ENCODE results near the gene HCFC1. TPM values are rescaled to one million over a fixed set of nuclear protein-coding genes. Genes with fewer than 3 reads are reported as not detected.
"Not testable (repeated sequence)": the region's sequence is repeated elsewhere in the genome, so short reads cannot be mapped to it uniquely, and the experiment has no call there.

The HCFC1 gene
- total and polyA plus RNA-seq, 9 of the 15 experiments (the other 6 are each of a cell fraction or from before 2014, with no cell fraction given), result 2.8 to 133 (median 17.1) TPM

GRCh38 chrX:153999359-154000037 is 27.9 kb upstream of the HCFC1 start (continued):
- TF ChIP-seq HBP1 (CRISPR knock-in tag; IDR thresholded peaks at IDR 0.05), result no peak

GRCh38 chrX:153995504-153995903 is 23.9 kb upstream of the HCFC1 start:
- no peaks in the 10 kb centered on the region for H3K9me3 ChIP-seq (replicated peaks; ENCODE audit: control insufficient read depth, insufficient read depth, low read depth, low read length)
- ChIA-PET POLR2A (interaction anchor here (1.1 to 1.3 kb wide), 2 partner anchors 18 to 23 kb away, joined by 4 to 5 read pairs; partner anchors contain the start of gene TMEM187), CTCF (ENCODE audit: low intra/inter-chr PET ratio) (no interaction called here)
- DNase-seq (ENCODE audit: extremely low read depth in 1 of 4, low spot score in 3 of 4) (no peak), ATAC-seq (no peak), FAIRE-seq (no peak)
- WGBS (ENCODE audit: insufficient coverage, low coverage, missing lambda C conversion rate), result 80% methylated on average over 6 of the region's 8 CpGs
- no peaks in the 10 kb centered on the region for H3K27me3 ChIP-seq (ENCODE audit: control insufficient read depth in 2 of 2, insufficient read depth in 2 of 2, low read length in 2 of 2)
- H4K20me1 ChIP-seq (replicated peaks; ENCODE audit: control insufficient read depth, insufficient read depth, low read length), result no peaks in the 10 kb centered on the region
- no TSS peak for BruUV-seq (replicated peaks)
- no peaks in the 10 kb centered on the region for H3K79me2 ChIP-seq (ENCODE audit: control insufficient read depth, insufficient read depth, low read length)
- in situ Hi-C loops (cut with MboI), result no loop called here
- no peak overlapping the region for H3K9ac ChIP-seq (ENCODE audit: insufficient read depth in 1 of 2, low read depth in 2 of 2, low read length in 2 of 2)
- H3K4me1 ChIP-seq (replicated peaks in 1 of 2; ENCODE audit: control insufficient read depth in 2 of 2, insufficient read depth in 2 of 2, low read length in 2 of 2), result peaks cover 0 to 12% of the 10 kb centered on the region in 2 experiments; a peak in 3 of 5 replicates
- TF ChIP-seq ZKSCAN1 (IDR thresholded peaks at IDR 0.05; ENCODE audit: low read depth, low read length) (peak; percentile 84), RUNX1 (IDR thresholded peaks at IDR 0.05; ENCODE audit: low read depth) (no peak)
- no peak overlapping the region for H2AFZ ChIP-seq (ENCODE audit: low read depth, low read length)
- no peaks in the 10 kb centered on the region for H3K36me3 ChIP-seq (ENCODE audit: control insufficient read depth, insufficient read depth, low read length)
- H3K9me1 ChIP-seq (ENCODE audit: control insufficient read depth, insufficient read depth, low read length), result no peaks in the 10 kb centered on the region
- no peak overlapping the region for H3K4me3 ChIP-seq
- H3K27ac ChIP-seq (ENCODE audit: extremely low read depth, low read depth, low read length), result no peak overlapping the region
- H3K4me2 ChIP-seq (ENCODE audit: insufficient read depth, low read length), result no peak overlapping the region
- intact Hi-C loops (cut with micrococcal nuclease), result no loop called here

GRCh38 chrX:153994398-153994797 is 22.8 kb upstream of the HCFC1 start:
- intact Hi-C loops (cut with micrococcal nuclease); in situ Hi-C loops (cut with MboI); H3K27me3 ChIP-seq (ENCODE audit: control insufficient read depth in 2 of 2, insufficient read depth in 2 of 2, low read length in 2 of 2); H4K20me1 ChIP-seq (replicated peaks; ENCODE audit: control insufficient read depth, insufficient read depth, low read length); BruUV-seq (replicated peaks); ATAC-seq; H3K9me1 ChIP-seq (ENCODE audit: control insufficient read depth, insufficient read depth, low read length); DNase-seq (ENCODE audit: extremely low read depth in 1 of 4, low spot score in 3 of 4); H3K4me3 ChIP-seq; H3K4me2 ChIP-seq (ENCODE audit: insufficient read depth, low read length); CTCF ChIA-PET (ENCODE audit: low intra/inter-chr PET ratio); FAIRE-seq; POLR2A ChIA-PET; H2AFZ ChIP-seq (ENCODE audit: low read depth, low read length); H3K9ac ChIP-seq (ENCODE audit: insufficient read depth in 1 of 2, low read depth in 2 of 2, low read length in 2 of 2); H3K27ac ChIP-seq (ENCODE audit: extremely low read depth, low read depth, low read length); H3K9me3 ChIP-seq (replicated peaks; ENCODE audit: control insufficient read depth, insufficient read depth, low read depth, low read length); H3K36me3 ChIP-seq (ENCODE audit: control insufficient read depth, insufficient read depth, low read length); H3K79me2 ChIP-seq (ENCODE audit: control insufficient read depth, insufficient read depth, low read length): not testable (repeated sequence)
- peaks cover 0 to 14% of the 10 kb centered on the region in 2 experiments; a peak in 3 of 5 replicates for H3K4me1 ChIP-seq (replicated peaks in 1 of 2; ENCODE audit: control insufficient read depth in 2 of 2, insufficient read depth in 2 of 2, low read length in 2 of 2)
- 100% methylated on average over 1 of the region's 5 CpGs for WGBS (ENCODE audit: insufficient coverage, low coverage, missing lambda C conversion rate)
